DND-41 (cell line): Measurements from ENCODE around the gene NUP50.

ENCODE experiments used
- ATAC-seq: fragments of 200-7000 bp; cut with Tn5 transposase; 3 replicates; pipeline ENCODE4 v1.9.1; 2021; ENCODE audit warnings: low read depth; ENCODE audit not compliant: insufficient read depth
- DNase-seq: peaks from one replicate; pipeline ENCODE4 v3.0.0-alpha.2; 2020
- H2AFZ ChIP-seq: 2 replicates; pipeline ENCODE4 v1.6.0; 2012; ENCODE audit warnings: low read depth, low read length
- H3K27ac ChIP-seq: 2 replicates; pipeline ENCODE4 v1.5.1; 2012; ENCODE audit warnings: low read length, inconsistent platforms
- H3K27me3 ChIP-seq: fragments of 200-600 bp; sonication (generic); 2 replicates; pipeline ENCODE4 v1.6.0; 2012; ENCODE audit warnings: low read length, mild to moderate bottlenecking, inconsistent platforms; ENCODE audit not compliant: insufficient read depth, poor library complexity
- H3K36me3 ChIP-seq: 2 replicates; pipeline ENCODE4 v1.5.1; 2012; ENCODE audit warnings: low read length, inconsistent platforms; ENCODE audit not compliant: insufficient read depth
- H3K4me1 ChIP-seq: 2 replicates; pipeline ENCODE4 v1.5.1; 2012; ENCODE audit warnings: mild to moderate bottlenecking, low read length; ENCODE audit not compliant: insufficient read depth
- H3K4me2 ChIP-seq: 2 replicates; pipeline ENCODE4 v1.6.0; 2012; ENCODE audit warnings: mild to moderate bottlenecking, moderate library complexity, low read length, inconsistent platforms; ENCODE audit not compliant: insufficient read depth
- H3K4me3 ChIP-seq, 2 experiments: fragments of 200-600 bp in 1 of 2; shearing (Covaris generic) in 1 of 2; 2 replicates each; pipeline ENCODE4 v1.5.1; 2012 to 2016; ENCODE audit warnings: inconsistent platforms in 2 of 2, low read length in 2 of 2, mild to moderate bottlenecking in 2 of 2, low read depth in 1 of 2, moderate library complexity in 1 of 2
- H3K79me2 ChIP-seq: 2 replicates; pipeline ENCODE4 v1.6.0; 2012; ENCODE audit warnings: low read length, inconsistent platforms; ENCODE audit not compliant: insufficient read depth
- H3K9ac ChIP-seq: 2 replicates; pipeline ENCODE4 v1.6.0; 2012; ENCODE audit warnings: low read depth, mild to moderate bottlenecking, inconsistent platforms, low read length, moderate library complexity
- H3K9me3 ChIP-seq: 2 replicates; pipeline ENCODE4 v1.5.1; 2012; ENCODE audit warnings: low read length, moderate library complexity, mild to moderate bottlenecking, inconsistent platforms; ENCODE audit not compliant: insufficient read depth, severe bottlenecking
- H4K20me1 ChIP-seq: 2 replicates; pipeline ENCODE4 v1.6.0; 2012; ENCODE audit warnings: low read length; ENCODE audit not compliant: insufficient read depth
- CTCF ChIP-seq: IDR thresholded peaks from 2 replicates; pipeline ENCODE4 v1.5.1; 2012; ENCODE audit warnings: borderline replicate concordance, low read length, moderate library complexity, mild to moderate bottlenecking; ENCODE audit not compliant: poor library complexity, severe bottlenecking; ENCODE audit errors: extremely low read depth
- EZH2 ChIP-seq: IDR thresholded peaks from 3 replicates; pipeline ENCODE4 v1.6.1; 2012; ENCODE audit warnings: borderline replicate concordance, low read depth, mild to moderate bottlenecking, moderate library complexity, low read length, inconsistent platforms; ENCODE audit not compliant: severe bottlenecking

Gene NUP50

GRCh38 chr22:45223304-45224117 is 59.8 kb downstream of the NUP50 start:
- Histone ChIP-seq H3K79me2 (no peaks in the 10 kb centered on the region; the same call in 1 of the 2 replicates), H3K36me3 (no peaks in the 10 kb centered on the region), H3K4me1 (no peaks in the 10 kb centered on the region), H2AFZ (no peak overlapping the region), H3K9me3 (no peaks in the 10 kb centered on the region), H3K9ac (no peak overlapping the region), H3K4me3 (no peak overlapping the region), H3K4me2 (no peak overlapping the region), H3K27ac (no peak overlapping the region), H4K20me1 (peaks cover 44% of the 10 kb centered on the region), H3K27me3 (no peaks in the 10 kb centered on the region)
- TF ChIP-seq CTCF (no peak), EZH2 (no peak)
- ATAC-seq: no peak
- no peak for DNase-seq

- no peak for ATAC-seq
- DNase-seq: no peak
- Histone ChIP-seq H3K79me2 (no peaks in the 10 kb centered on the region; the same call in 1 of the 2 replicates), H3K27me3 (no peaks in the 10 kb centered on the region), H3K36me3 (no peaks in the 10 kb centered on the region), H3K9me3 (no peaks in the 10 kb centered on the region), H3K4me2 (no peak overlapping the region), H3K27ac (no peak overlapping the region), H2AFZ (no peak overlapping the region), H3K4me3 (no peak overlapping the region), H3K4me1 (no peaks in the 10 kb centered on the region), H4K20me1 (peaks cover 40% of the 10 kb centered on the region), H3K9ac (no peak overlapping the region)
- no peak for TF ChIP-seq EZH2
- no peak for TF ChIP-seq CTCF
Measured at GRCh38 chr22:45224331-45224730, 60.6 kb downstream of the NUP50 start.

GRCh38 chr22:45224988-45225731 is 61.4 kb downstream of the NUP50 start:
- DNase-seq: no peak
- Histone ChIP-seq H3K4me3 (no peak overlapping the region), H3K9ac (no peak overlapping the region), H3K36me3 (no peaks in the 10 kb centered on the region), H3K27ac (no peak overlapping the region), H2AFZ (no peak overlapping the region), H4K20me1 (peaks cover 46% of the 10 kb centered on the region), H3K4me2 (no peak overlapping the region), H3K4me1 (no peaks in the 10 kb centered on the region), H3K9me3 (no peaks in the 10 kb centered on the region), H3K27me3 (no peaks in the 10 kb centered on the region), H3K79me2 (no peaks in the 10 kb centered on the region; the same call in 1 of the 2 replicates)
- TF ChIP-seq EZH2 (no peak), CTCF (no peak)
- no peak for ATAC-seq
